ENCODE results near the gene C3orf33. TPM values are rescaled to one million over a fixed set of nuclear protein-coding genes. Genes with fewer than 3 reads are reported as not detected.

Gene C3orf33
- total RNA-seq, 4 donors from 2014 or later, result 8.9 to 16.3 (median 10.7) TPM

- Histone ChIP-seq H3K4me3 (replicated peaks in 1 of 3) (peak overlapping the region in 2 of 3 donors; percentile 73 to 75), H3K9me3 (no peaks in the 10 kb centered on the region), H3K4me1 (peaks cover 8 to 25% of the 10 kb centered on the region in 2 donors), H3K36me3 (no peaks in the 10 kb centered on the region), H3K27ac (peak overlapping the region; percentile 85 to 87 (median 85)), H3K27me3 (no peaks in the 10 kb centered on the region)
- 8 to 9% methylated on average over 8 of the region's 8 CpGs for WGBS, 2 donors
- intact Hi-C loops (cut with DNase I), result loop anchor here (10.0 kb wide), 1 partner anchor 111 kb away; the partner anchor contains the start of gene SLC33A1
- DNase-seq, result no peak
- TF ChIP-seq POLR2A (IDR thresholded peaks at IDR 0.05), result no peak
- TF ChIP-seq, protein P1, sequence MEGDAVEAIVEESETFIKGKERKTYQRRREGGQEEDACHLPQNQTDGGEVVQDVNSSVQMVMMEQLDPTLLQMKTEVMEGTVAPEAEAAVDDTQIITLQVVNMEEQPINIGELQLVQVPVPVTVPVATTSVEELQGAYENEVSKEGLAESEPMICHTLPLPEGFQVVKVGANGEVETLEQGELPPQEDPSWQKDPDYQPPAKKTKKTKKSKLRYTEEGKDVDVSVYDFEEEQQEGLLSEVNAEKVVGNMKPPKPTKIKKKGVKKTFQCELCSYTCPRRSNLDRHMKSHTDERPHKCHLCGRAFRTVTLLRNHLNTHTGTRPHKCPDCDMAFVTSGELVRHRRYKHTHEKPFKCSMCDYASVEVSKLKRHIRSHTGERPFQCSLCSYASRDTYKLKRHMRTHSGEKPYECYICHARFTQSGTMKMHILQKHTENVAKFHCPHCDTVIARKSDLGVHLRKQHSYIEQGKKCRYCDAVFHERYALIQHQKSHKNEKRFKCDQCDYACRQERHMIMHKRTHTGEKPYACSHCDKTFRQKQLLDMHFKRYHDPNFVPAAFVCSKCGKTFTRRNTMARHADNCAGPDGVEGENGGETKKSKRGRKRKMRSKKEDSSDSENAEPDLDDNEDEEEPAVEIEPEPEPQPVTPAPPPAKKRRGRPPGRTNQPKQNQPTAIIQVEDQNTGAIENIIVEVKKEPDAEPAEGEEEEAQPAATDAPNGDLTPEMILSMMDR (IDR thresholded peaks at IDR 0.05), result no peak
These were observed 62.5 kb downstream of the C3orf33 start for GRCh38 chr3:155743606-155744005.

DNA sequence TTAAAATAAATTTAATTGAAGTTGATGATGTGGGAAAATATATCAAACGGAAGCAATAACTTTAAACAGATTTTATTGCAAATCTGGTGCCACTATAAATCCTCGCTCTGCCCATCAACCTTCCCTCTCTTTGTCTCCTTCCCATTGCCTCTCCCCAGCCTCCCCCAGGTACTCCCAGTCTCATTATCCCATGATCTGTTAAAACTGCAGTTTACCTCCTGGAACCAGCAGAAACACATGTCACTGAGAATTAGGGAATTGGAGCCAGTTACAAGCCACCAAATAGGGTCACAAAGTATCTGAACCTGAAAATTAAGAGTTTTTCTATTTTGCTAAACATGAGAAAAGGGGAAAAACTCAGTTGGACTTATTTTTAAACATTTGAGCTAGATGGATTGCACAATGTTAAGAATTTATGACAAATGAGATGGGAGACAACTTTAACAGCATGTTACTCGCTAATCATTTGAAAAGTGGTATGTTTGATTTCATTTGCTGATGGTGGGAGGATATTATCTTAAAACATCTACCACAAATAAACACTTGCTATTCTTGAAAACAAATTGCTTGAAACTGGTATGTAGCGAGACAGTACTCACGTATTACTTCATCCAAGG, 63.6 kb downstream of the C3orf33 start:
- Histone ChIP-seq H3K4me3 (replicated peaks in 1 of 3) (no peak overlapping the region), H3K9me3 (no peaks in the 10 kb centered on the region), H3K4me1 (peaks cover 13 to 25% of the 10 kb centered on the region in 2 donors), H3K27ac (peak overlapping the region in 1 of 3 donors; percentile 45), H3K27me3 (no peaks in the 10 kb centered on the region), H3K36me3 (no peaks in the 10 kb centered on the region)
- TF ChIP-seq POLR2A (IDR thresholded peaks at IDR 0.05), result no peak
- TF ChIP-seq, protein P1 (IDR thresholded peaks at IDR 0.05), result no peak
- intact Hi-C loops (cut with DNase I), result loop anchor here (10.0 kb wide), 1 partner anchor 112 kb away; the partner anchor contains the start of gene SLC33A1
- WGBS, 2 donors, result 89 to 91% methylated on average over 5 of the region's 5 CpGs
- DNase-seq, result no peak

- Histone ChIP-seq H3K36me3 (no peaks in the 10 kb centered on the region), H3K4me1 (peaks cover 13 to 25% of the 10 kb centered on the region in 2 donors), H3K27ac (peak overlapping the region in 1 of 3 donors; percentile 45), H3K9me3 (no peaks in the 10 kb centered on the region), H3K4me3 (replicated peaks in 1 of 3) (no peak overlapping the region), H3K27me3 (no peaks in the 10 kb centered on the region)
- no peak for TF ChIP-seq POLR2A (IDR thresholded peaks at IDR 0.05)
- TF ChIP-seq, protein P1 (IDR thresholded peaks at IDR 0.05), result no peak
- intact Hi-C loops (cut with DNase I), result loop anchor here (10.0 kb wide), 1 partner anchor 113 kb away; the partner anchor contains the start of gene SLC33A1
- no peak for DNase-seq
These were observed 64.5 kb downstream of the C3orf33 start for GRCh38 chr3:155741603-155742002.

GRCh38 chr3:155741101-155741500, 65.0 kb downstream of the C3orf33 start:
- DNase-seq, result peak; percentile 29 to 30
- H3K4me1 ChIP-seq, result peaks cover 8 to 21% of the 10 kb centered on the region in 2 donors
- intact Hi-C loops (cut with DNase I), result loop anchor here (10.0 kb wide), 1 partner anchor 114 kb away; the partner anchor contains the start of gene SLC33A1
- no peaks in the 10 kb centered on the region for H3K36me3 ChIP-seq
- no peaks in the 10 kb centered on the region for H3K9me3 ChIP-seq
- H3K4me3 ChIP-seq (replicated peaks in 1 of 3), result no peak overlapping the region
- 16 to 28% methylated on average over 3 of the region's 3 CpGs for WGBS, 2 donors
- TF ChIP-seq, protein P1 (IDR thresholded peaks at IDR 0.05), result no peak
- peak in 1 of 2 donors; percentile 19 for TF ChIP-seq POLR2A (IDR thresholded peaks at IDR 0.05)
- H3K27me3 ChIP-seq, result no peaks in the 10 kb centered on the region
- peak overlapping the region; percentile 28 to 44 (median 29) for H3K27ac ChIP-seq

DNA sequence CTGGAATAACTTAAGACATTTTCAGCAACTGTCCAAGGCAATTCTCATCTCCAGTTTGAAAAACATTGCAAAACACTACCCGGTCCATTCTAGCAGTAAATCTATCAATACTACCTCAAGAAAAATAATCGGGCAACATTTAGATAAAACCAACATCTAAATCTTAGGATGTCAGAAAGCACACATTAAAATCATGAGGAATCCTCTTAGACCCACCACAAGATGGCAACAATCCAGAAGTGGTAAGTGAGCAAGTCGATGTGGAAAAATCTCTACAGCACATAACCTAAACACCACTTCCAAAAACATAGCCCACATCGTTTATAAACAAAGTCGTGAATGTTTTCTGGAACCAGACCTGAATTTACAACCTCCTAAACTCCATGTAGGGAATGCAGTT, 66.9 kb downstream of the C3orf33 start:
- H3K36me3 ChIP-seq, result no peaks in the 10 kb centered on the region
- intact Hi-C loops (cut with DNase I), result no loop called here
- no peaks in the 10 kb centered on the region for H3K9me3 ChIP-seq
- peaks cover 5 to 21% of the 10 kb centered on the region in 2 donors for H3K4me1 ChIP-seq
- WGBS, 2 donors, result 58 to 63% methylated on average over 5 of the region's 5 CpGs
- DNase-seq, result no peak
- H3K27me3 ChIP-seq, result no peaks in the 10 kb centered on the region
- TF ChIP-seq POLR2A (IDR thresholded peaks at IDR 0.05), result no peak
- H3K4me3 ChIP-seq (replicated peaks in 1 of 3), result no peak overlapping the region
- H3K27ac ChIP-seq, result no peak overlapping the region

All from thyroid gland (tissue), 4 donors.